ENCODE measurements around the gene BMP8A. TPM values are rescaled to one million over a fixed set of nuclear protein-coding genes. Genes with fewer than 3 reads are reported as not detected.
A peak's percentile ranks its signal among the peaks of the same experiment; 100 is the strongest.

Gene BMP8A
- total and polyA plus RNA-seq, 2 donors = 0.02 to 2.0 TPM

GRCh38 chr1:39567302-39567701, 75.9 kb downstream of the BMP8A start:
- H3K27me3 ChIP-seq (ENCODE audit: control insufficient read depth in 2 of 2, insufficient read depth in 1 of 2, low read length in 1 of 2) = no peaks in the 10 kb centered on the region
- H3K4me3 ChIP-seq (ENCODE audit: low read length in 2 of 2) = no peak overlapping the region
- DNase-seq (ENCODE audit: low read depth in 6 of 9, low spot score in 9 of 9) = no peak
- H3K9me3 ChIP-seq (ENCODE audit: control insufficient read depth in 2 of 2, insufficient read depth in 1 of 2, low read length in 1 of 2) = no peaks in the 10 kb centered on the region
- peaks cover 7 to 11% of the 10 kb centered on the region in 2 donors for H3K4me1 ChIP-seq (ENCODE audit: control insufficient read depth in 2 of 2, insufficient read depth in 2 of 2, low read length in 2 of 2)
- 97% methylated on average over 3 of the region's 3 CpGs for WGBS
- H3K27ac ChIP-seq (ENCODE audit: low read depth in 1 of 2, low read length in 1 of 2) = no peak overlapping the region
- H3K36me3 ChIP-seq (ENCODE audit: control insufficient read depth in 2 of 2, insufficient read depth in 2 of 2, low read length in 1 of 2) = peaks cover 73 to 96% of the 10 kb centered on the region in 2 donors

DNA sequence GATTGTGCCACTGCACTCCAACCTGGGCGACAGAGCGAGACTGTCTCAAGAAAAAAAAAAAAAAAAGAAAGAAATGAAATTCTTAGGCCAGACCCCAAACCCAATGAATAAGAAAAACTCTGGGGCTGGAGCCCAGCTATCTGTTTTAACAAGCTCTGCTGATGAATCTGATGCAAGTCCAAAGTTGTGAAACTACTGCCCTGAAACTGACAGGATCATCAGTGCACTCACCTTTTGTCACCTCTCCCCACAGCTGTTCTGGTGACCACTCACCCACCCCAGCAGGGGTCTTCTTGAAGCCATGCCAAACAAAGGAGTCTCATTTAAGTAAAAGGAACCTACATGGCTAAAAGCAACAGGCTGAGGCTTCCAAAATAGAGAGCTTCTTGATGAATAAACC, 76.8 kb downstream of the BMP8A start:
- Histone ChIP-seq H3K27ac (ENCODE audit: low read depth in 1 of 2, low read length in 1 of 2) (no peak overlapping the region), H3K4me1 (ENCODE audit: control insufficient read depth in 2 of 2, insufficient read depth in 2 of 2, low read length in 2 of 2) (peaks cover 9 to 13% of the 10 kb centered on the region in 2 donors), H3K9me3 (ENCODE audit: control insufficient read depth in 2 of 2, insufficient read depth in 1 of 2, low read length in 1 of 2) (no peaks in the 10 kb centered on the region), H3K27me3 (ENCODE audit: control insufficient read depth in 2 of 2, insufficient read depth in 1 of 2, low read length in 1 of 2) (no peaks in the 10 kb centered on the region), H3K36me3 (ENCODE audit: control insufficient read depth in 2 of 2, insufficient read depth in 2 of 2, low read length in 1 of 2) (peaks cover 66 to 93% of the 10 kb centered on the region in 2 donors), H3K4me3 (ENCODE audit: low read length in 2 of 2) (no peak overlapping the region)
- 100% methylated on average over 2 of the region's 2 CpGs for WGBS
- DNase-seq (ENCODE audit: low read depth in 6 of 9, low spot score in 9 of 9) = no peak

DNA sequence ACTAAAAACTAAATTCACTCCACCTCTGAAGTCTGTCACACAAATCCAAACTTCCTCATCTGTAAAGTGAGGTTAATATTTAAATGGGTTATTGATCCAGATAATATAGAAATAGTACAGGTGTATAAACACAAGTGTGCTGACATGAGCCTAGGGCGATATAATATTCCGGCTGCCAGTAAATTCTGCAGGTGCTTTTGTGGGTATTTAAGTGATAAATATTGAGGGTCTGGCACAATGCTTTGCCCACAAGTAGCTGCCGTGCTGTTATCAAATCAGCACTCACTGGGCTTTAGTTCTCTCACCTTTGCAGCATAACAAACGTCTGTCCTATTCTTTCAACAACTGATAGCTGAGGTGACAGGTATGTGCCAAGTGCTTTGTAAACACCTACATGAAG, 77.6 kb downstream of the BMP8A start:
- WGBS = 98% methylated on average over 4 of the region's 4 CpGs
- H3K27me3 ChIP-seq (ENCODE audit: control insufficient read depth in 2 of 2, insufficient read depth in 1 of 2, low read length in 1 of 2) = no peaks in the 10 kb centered on the region
- H3K36me3 ChIP-seq (ENCODE audit: control insufficient read depth in 2 of 2, insufficient read depth in 2 of 2, low read length in 1 of 2) = peaks cover 60 to 91% of the 10 kb centered on the region in 2 donors
- no peak overlapping the region for H3K27ac ChIP-seq (ENCODE audit: low read depth in 1 of 2, low read length in 1 of 2)
- peaks cover 13 to 21% of the 10 kb centered on the region in 2 donors for H3K4me1 ChIP-seq (ENCODE audit: control insufficient read depth in 2 of 2, insufficient read depth in 2 of 2, low read length in 2 of 2)
- no peaks in the 10 kb centered on the region for H3K9me3 ChIP-seq (ENCODE audit: control insufficient read depth in 2 of 2, insufficient read depth in 1 of 2, low read length in 1 of 2)
- DNase-seq (ENCODE audit: low read depth in 6 of 9, low spot score in 9 of 9) = no peak
- no peak overlapping the region for H3K4me3 ChIP-seq (ENCODE audit: low read length in 2 of 2)

DNA sequence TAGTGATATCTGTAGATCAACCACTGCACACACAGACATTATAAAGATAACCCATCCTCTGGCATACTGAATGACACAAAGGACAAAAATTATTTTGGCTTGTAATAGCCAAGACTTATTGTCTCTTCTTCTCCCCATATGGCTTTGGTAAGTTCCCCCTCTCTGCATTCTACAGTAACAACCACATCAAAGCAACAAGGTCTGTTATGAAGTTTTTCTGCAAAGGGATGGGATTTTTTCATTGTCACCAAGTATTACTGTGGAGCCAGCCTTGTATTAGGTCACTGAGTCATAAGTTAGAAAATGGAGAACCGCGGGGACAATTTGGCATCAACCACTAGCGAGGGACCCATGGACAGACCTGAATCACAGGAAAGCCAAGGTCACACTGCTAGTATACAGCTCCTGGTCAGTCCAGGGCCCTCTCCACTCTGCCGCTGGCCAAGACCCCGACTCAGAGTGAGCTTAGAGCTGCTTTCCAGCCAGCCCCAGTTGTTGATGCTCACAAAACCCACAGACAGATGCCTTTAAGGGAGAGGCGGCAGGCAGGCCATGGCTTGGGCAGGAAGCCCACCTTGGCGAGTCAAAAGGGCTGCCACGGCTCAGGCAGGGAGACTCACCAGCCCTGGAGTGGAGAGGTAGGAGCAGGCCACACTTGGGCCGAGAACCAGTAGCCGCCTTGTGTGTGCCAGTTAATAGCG, 79.2 kb downstream of the BMP8A start:
- 97% methylated on average over 11 of the region's 11 CpGs for WGBS
- Histone ChIP-seq H3K36me3 (ENCODE audit: control insufficient read depth in 2 of 2, insufficient read depth in 2 of 2, low read length in 1 of 2) (peaks cover 47 to 90% of the 10 kb centered on the region in 2 donors), H3K4me1 (ENCODE audit: control insufficient read depth in 2 of 2, insufficient read depth in 2 of 2, low read length in 2 of 2) (peaks cover 14 to 35% of the 10 kb centered on the region in 2 donors), H3K4me3 (ENCODE audit: low read length in 2 of 2) (no peak overlapping the region), H3K27me3 (ENCODE audit: control insufficient read depth in 2 of 2, insufficient read depth in 1 of 2, low read length in 1 of 2) (no peaks in the 10 kb centered on the region), H3K27ac (ENCODE audit: low read depth in 1 of 2, low read length in 1 of 2) (no peak overlapping the region), H3K9me3 (ENCODE audit: control insufficient read depth in 2 of 2, insufficient read depth in 1 of 2, low read length in 1 of 2) (no peaks in the 10 kb centered on the region)
- peak in 3 of 9 donors; percentile 13 to 43 (median 13) for DNase-seq (ENCODE audit: low read depth in 6 of 9, low spot score in 9 of 9)

DNA sequence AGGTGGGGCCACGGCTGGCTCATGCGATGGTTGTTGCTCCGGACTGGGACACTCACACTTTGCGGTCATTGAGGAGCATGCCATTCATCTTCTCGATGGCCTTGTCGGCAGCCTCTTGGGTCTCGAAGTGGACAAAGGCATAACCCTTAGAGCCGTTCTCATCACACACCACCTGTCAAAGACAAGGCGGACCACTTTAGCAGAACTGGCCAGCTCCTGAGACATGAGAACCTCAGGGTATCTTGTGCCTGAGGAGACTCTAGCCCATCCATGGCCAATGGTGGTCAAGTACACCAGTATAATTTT, 79.7 kb downstream of the BMP8A start:
- Histone ChIP-seq H3K36me3 (ENCODE audit: control insufficient read depth in 2 of 2, insufficient read depth in 2 of 2, low read length in 1 of 2) (peaks cover 44 to 85% of the 10 kb centered on the region in 2 donors), H3K27ac (ENCODE audit: low read depth in 1 of 2, low read length in 1 of 2) (no peak overlapping the region), H3K27me3 (ENCODE audit: control insufficient read depth in 2 of 2, insufficient read depth in 1 of 2, low read length in 1 of 2) (no peaks in the 10 kb centered on the region), H3K9me3 (ENCODE audit: control insufficient read depth in 2 of 2, insufficient read depth in 1 of 2, low read length in 1 of 2) (no peaks in the 10 kb centered on the region), H3K4me3 (ENCODE audit: low read length in 2 of 2) (no peak overlapping the region), H3K4me1 (ENCODE audit: control insufficient read depth in 2 of 2, insufficient read depth in 2 of 2, low read length in 2 of 2) (peaks cover 14 to 35% of the 10 kb centered on the region in 2 donors)
- 98% methylated on average over 9 of the region's 9 CpGs for WGBS
- DNase-seq (ENCODE audit: low read depth in 6 of 9, low spot score in 9 of 9) = no peak

GRCh38 chr1:39572379-39573096, 81.1 kb downstream of the BMP8A start:
- WGBS = 95% methylated on average over 5 of the region's 5 CpGs
- Histone ChIP-seq H3K27me3 (ENCODE audit: control insufficient read depth in 2 of 2, insufficient read depth in 1 of 2, low read length in 1 of 2) (no peaks in the 10 kb centered on the region), H3K36me3 (ENCODE audit: control insufficient read depth in 2 of 2, insufficient read depth in 2 of 2, low read length in 1 of 2) (peaks cover 34 to 71% of the 10 kb centered on the region in 2 donors), H3K27ac (ENCODE audit: low read depth in 1 of 2, low read length in 1 of 2) (no peak overlapping the region), H3K9me3 (ENCODE audit: control insufficient read depth in 2 of 2, insufficient read depth in 1 of 2, low read length in 1 of 2) (no peaks in the 10 kb centered on the region), H3K4me1 (ENCODE audit: control insufficient read depth in 2 of 2, insufficient read depth in 2 of 2, low read length in 2 of 2) (peaks cover 14 to 35% of the 10 kb centered on the region in 2 donors), H3K4me3 (ENCODE audit: low read length in 2 of 2) (no peak overlapping the region)
- no peak for DNase-seq (ENCODE audit: low read depth in 6 of 9, low spot score in 9 of 9)

DNA sequence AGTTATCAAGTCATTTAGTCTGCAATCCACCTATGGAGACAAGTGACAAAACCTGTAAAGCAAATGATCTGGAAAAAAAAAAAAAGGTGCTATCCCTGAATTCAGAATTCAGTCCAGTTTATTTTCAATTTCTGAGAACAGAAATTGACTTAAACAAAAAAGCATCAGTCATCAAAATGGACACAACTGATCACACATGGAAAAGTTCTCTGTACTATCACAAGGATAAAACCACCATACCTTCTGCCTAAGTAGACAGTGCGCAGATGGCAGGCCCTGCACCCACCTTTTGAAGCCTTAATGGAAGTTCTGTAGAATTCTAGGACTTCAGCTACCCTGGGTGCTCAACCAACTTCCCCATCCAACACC, 81.6 kb downstream of the BMP8A start:
- Histone ChIP-seq H3K4me1 (ENCODE audit: control insufficient read depth in 2 of 2, insufficient read depth in 2 of 2, low read length in 2 of 2) (peaks cover 14 to 35% of the 10 kb centered on the region in 2 donors), H3K9me3 (ENCODE audit: control insufficient read depth in 2 of 2, insufficient read depth in 1 of 2, low read length in 1 of 2) (no peaks in the 10 kb centered on the region), H3K27ac (ENCODE audit: low read depth in 1 of 2, low read length in 1 of 2) (no peak overlapping the region), H3K4me3 (ENCODE audit: low read length in 2 of 2) (no peak overlapping the region), H3K27me3 (ENCODE audit: control insufficient read depth in 2 of 2, insufficient read depth in 1 of 2, low read length in 1 of 2) (no peaks in the 10 kb centered on the region), H3K36me3 (ENCODE audit: control insufficient read depth in 2 of 2, insufficient read depth in 2 of 2, low read length in 1 of 2) (peaks cover 30 to 66% of the 10 kb centered on the region in 2 donors)
- no peak for DNase-seq (ENCODE audit: low read depth in 6 of 9, low spot score in 9 of 9)
- WGBS = 100% methylated on average over 1 of the region's 1 CpG

GRCh38 chr1:39573736-39574624, 82.5 kb downstream of the BMP8A start:
- peaks cover 24 to 57% of the 10 kb centered on the region in 2 donors for H3K36me3 ChIP-seq (ENCODE audit: control insufficient read depth in 2 of 2, insufficient read depth in 2 of 2, low read length in 1 of 2)
- H3K27ac ChIP-seq (ENCODE audit: low read depth in 1 of 2, low read length in 1 of 2) = no peak overlapping the region
- H3K9me3 ChIP-seq (ENCODE audit: control insufficient read depth in 2 of 2, insufficient read depth in 1 of 2, low read length in 1 of 2) = no peaks in the 10 kb centered on the region
- H3K27me3 ChIP-seq (ENCODE audit: control insufficient read depth in 2 of 2, insufficient read depth in 1 of 2, low read length in 1 of 2) = no peaks in the 10 kb centered on the region
- WGBS = 86% methylated on average over 12 of the region's 12 CpGs
- H3K4me3 ChIP-seq (ENCODE audit: low read length in 2 of 2) = peak overlapping the region in 1 of 2 donors; percentile 88
- no peak for DNase-seq (ENCODE audit: low read depth in 6 of 9, low spot score in 9 of 9)
- H3K4me1 ChIP-seq (ENCODE audit: control insufficient read depth in 2 of 2, insufficient read depth in 2 of 2, low read length in 2 of 2) = peaks cover 14 to 35% of the 10 kb centered on the region in 2 donors

DNA sequence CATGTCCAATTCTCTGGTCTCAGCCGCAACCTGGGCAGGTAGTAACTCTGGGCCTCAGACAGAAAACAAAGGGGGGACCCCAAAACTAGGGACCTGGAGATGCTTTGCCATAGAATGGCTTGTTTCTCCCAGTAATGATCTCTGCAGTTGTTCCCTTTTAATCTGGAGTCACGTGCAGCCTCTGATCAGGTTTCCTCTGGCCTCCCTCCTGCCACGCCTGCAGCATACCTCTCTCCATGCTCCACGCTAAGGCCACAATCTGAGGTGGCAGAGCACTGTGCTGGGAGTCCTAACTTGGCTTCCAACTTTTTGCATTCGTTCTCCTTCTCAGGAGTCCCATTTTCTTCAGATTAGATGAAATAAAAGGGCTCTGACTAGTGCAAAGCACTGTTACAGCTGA, 83.2 kb downstream of the BMP8A start:
- no peak for DNase-seq (ENCODE audit: low read depth in 6 of 9, low spot score in 9 of 9)
- WGBS = 48% methylated on average over 5 of the region's 5 CpGs
- Histone ChIP-seq H3K4me3 (ENCODE audit: low read length in 2 of 2) (peak overlapping the region; percentile 88 to 98), H3K9me3 (ENCODE audit: control insufficient read depth in 2 of 2, insufficient read depth in 1 of 2, low read length in 1 of 2) (no peaks in the 10 kb centered on the region), H3K27me3 (ENCODE audit: control insufficient read depth in 2 of 2, insufficient read depth in 1 of 2, low read length in 1 of 2) (no peaks in the 10 kb centered on the region), H3K36me3 (ENCODE audit: control insufficient read depth in 2 of 2, insufficient read depth in 2 of 2, low read length in 1 of 2) (peaks cover 18 to 50% of the 10 kb centered on the region in 2 donors), H3K4me1 (ENCODE audit: control insufficient read depth in 2 of 2, insufficient read depth in 2 of 2, low read length in 2 of 2) (peaks cover 14 to 35% of the 10 kb centered on the region in 2 donors), H3K27ac (ENCODE audit: low read depth in 1 of 2, low read length in 1 of 2) (no peak overlapping the region)

Measured in thymus (tissue), 11 donors.